SK-N-SH treated with all-trans-retinoic acid at 6 μM for 48 hours (cell line): Measurements from ENCODE around the gene TSSC4.

Experiments used
- ESRRG ChIP-seq: fragments of 250-450 bp; sonication (Bioruptor Pico); IDR thresholded peaks from 2 replicates; pipeline ENCODE4 v1.6.1; 2021; ENCODE audit warnings: mild to moderate bottlenecking
- RARB ChIP-seq: fragments of 250-450 bp; sonication (Bioruptor Pico); IDR thresholded peaks from 2 replicates; pipeline ENCODE4 v1.8.0; 2021; ENCODE audit warnings: mild to moderate bottlenecking, moderate library complexity
- TOX ChIP-seq: fragments of 250-450 bp; sonication (Bioruptor Pico); IDR thresholded peaks from 2 replicates; pipeline ENCODE4 v1.8.0; 2021; ENCODE audit warnings: mild to moderate bottlenecking, moderate library complexity, borderline replicate concordance
- ZFP30 ChIP-seq: fragments of 450-650 bp; formaldehyde crosslinking; IDR thresholded peaks from 2 replicates; pipeline ENCODE4 v1.5.0; 2022; ENCODE audit warnings: mild to moderate bottlenecking, moderate library complexity
- ZNF565 ChIP-seq: fragments of 450-650 bp; formaldehyde crosslinking; conservative IDR thresholded peaks from 2 replicates; pipeline ENCODE4 v1.5.0; 2020; ENCODE audit warnings: low read depth, mild to moderate bottlenecking, moderate library complexity
- TF ChIP-seq, protein P1 (sequence below): fragments of 250-450 bp; sonication (Bioruptor Pico); IDR thresholded peaks from 2 replicates; pipeline ENCODE4 v1.8.0; 2021; ENCODE audit warnings: low read depth, mild to moderate bottlenecking, moderate library complexity, borderline replicate concordance
- TF ChIP-seq, protein P2 (sequence below): fragments of 250-450 bp; sonication (Bioruptor Pico); IDR thresholded peaks from 2 replicates; pipeline ENCODE4 v1.5.1; 2020; ENCODE audit warnings: low read depth, mild to moderate bottlenecking, moderate library complexity
- TF ChIP-seq, protein P3 (sequence below): fragments of 250-450 bp; sonication (Bioruptor Pico); IDR thresholded peaks from 2 replicates; pipeline ENCODE4 v1.8.0; 2020; ENCODE audit warnings: mild to moderate bottlenecking, moderate library complexity, borderline replicate concordance

DNA sequence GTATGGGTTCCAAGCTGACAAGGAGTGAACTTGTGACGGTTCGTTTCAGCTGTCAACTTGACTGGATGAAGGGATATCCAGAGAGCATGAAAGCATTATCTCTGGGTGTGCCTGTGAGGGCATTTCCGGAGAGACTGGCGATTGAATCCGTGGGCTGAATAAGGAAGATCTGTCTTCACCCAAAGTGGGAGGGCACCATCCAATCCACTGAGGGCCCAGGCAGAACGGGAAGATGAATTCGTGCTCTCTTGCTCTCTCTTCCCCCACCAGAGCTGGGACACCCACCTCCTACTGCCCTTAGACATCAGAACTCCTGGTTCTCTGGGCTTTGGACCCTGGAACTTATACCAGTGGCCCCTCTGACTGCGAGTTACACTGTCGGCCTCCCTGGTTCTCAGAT lies 39.0 kb upstream of the TSSC4 start:
- TF ChIP-seq ESRRG (CRISPR knock-in tag), result no peak
- TF ChIP-seq, protein P1, sequence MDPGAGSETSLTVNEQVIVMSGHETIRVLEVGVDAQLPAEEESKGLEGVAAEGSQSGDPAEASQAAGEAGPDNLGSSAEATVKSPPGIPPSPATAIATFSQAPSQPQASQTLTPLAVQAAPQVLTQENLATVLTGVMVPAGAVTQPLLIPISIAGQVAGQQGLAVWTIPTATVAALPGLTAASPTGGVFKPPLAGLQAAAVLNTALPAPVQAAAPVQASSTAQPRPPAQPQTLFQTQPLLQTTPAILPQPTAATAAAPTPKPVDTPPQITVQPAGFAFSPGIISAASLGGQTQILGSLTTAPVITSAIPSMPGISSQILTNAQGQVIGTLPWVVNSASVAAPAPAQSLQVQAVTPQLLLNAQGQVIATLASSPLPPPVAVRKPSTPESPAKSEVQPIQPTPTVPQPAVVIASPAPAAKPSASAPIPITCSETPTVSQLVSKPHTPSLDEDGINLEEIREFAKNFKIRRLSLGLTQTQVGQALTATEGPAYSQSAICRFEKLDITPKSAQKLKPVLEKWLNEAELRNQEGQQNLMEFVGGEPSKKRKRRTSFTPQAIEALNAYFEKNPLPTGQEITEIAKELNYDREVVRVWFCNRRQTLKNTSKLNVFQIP (CRISPR knock-in tag), result no peak
- TF ChIP-seq RARB (CRISPR knock-in tag), result no peak
- TF ChIP-seq, protein P2, sequence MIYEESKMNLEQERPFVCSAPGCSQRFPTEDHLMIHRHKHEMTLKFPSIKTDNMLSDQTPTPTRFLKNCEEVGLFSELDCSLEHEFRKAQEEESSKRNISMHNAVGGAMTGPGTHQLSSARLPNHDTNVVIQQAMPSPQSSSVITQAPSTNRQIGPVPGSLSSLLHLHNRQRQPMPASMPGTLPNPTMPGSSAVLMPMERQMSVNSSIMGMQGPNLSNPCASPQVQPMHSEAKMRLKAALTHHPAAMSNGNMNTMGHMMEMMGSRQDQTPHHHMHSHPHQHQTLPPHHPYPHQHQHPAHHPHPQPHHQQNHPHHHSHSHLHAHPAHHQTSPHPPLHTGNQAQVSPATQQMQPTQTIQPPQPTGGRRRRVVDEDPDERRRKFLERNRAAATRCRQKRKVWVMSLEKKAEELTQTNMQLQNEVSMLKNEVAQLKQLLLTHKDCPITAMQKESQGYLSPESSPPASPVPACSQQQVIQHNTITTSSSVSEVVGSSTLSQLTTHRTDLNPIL (CRISPR knock-in tag), result no peak
- TF ChIP-seq ZFP30 (CRISPR knock-in tag), result no peak
- TF ChIP-seq, protein P3, sequence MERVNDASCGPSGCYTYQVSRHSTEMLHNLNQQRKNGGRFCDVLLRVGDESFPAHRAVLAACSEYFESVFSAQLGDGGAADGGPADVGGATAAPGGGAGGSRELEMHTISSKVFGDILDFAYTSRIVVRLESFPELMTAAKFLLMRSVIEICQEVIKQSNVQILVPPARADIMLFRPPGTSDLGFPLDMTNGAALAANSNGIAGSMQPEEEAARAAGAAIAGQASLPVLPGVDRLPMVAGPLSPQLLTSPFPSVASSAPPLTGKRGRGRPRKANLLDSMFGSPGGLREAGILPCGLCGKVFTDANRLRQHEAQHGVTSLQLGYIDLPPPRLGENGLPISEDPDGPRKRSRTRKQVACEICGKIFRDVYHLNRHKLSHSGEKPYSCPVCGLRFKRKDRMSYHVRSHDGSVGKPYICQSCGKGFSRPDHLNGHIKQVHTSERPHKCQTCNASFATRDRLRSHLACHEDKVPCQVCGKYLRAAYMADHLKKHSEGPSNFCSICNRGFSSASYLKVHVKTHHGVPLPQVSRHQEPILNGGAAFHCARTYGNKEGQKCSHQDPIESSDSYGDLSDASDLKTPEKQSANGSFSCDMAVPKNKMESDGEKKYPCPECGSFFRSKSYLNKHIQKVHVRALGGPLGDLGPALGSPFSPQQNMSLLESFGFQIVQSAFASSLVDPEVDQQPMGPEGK (CRISPR knock-in tag), result no peak
- TF ChIP-seq ZNF565, result no peak
- TF ChIP-seq TOX, result no peak
